H1 (cell line): Measurements from ENCODE around the gene PPP1R9A. TPM values are rescaled to one million over a fixed set of nuclear protein-coding genes. Genes with fewer than 3 reads are reported as not detected.

Experiments used
- BCL11A ChIP-seq, 2 experiments: IDR thresholded peaks; one replicate each; pipeline ENCODE4 v1.6.1; 2011; ENCODE audit warnings: low read depth in 2 of 2, low read length in 2 of 2, mild to moderate bottlenecking in 2 of 2
- CHD7 ChIP-seq: fragments of 300-600 bp; sonication (generic); IDR thresholded peaks from 2 replicates; pipeline ENCODE4 v1.7.1; 2012; ENCODE audit warnings: low read length, moderate library complexity, mild to moderate bottlenecking, inconsistent platforms; ENCODE audit not compliant: insufficient replicate concordance
- CREB1 ChIP-seq: IDR thresholded peaks from 2 replicates; pipeline ENCODE4 v1.6.1; 2012; ENCODE audit warnings: inconsistent platforms
- E2F6 ChIP-seq: IDR thresholded peaks from 2 replicates; pipeline ENCODE4 v1.6.1; 2012; ENCODE audit warnings: inconsistent platforms
- HDAC2 ChIP-seq, 2 experiments: fragments of 300-600 bp in 1 of 2; sonication (generic) in 1 of 2; IDR thresholded peaks; 2 replicates each; pipeline ENCODE4 v1.6.1; 2011 to 2012; ENCODE audit warnings: low read depth in 2 of 2, low read length in 2 of 2, mild to moderate bottlenecking in 2 of 2, moderate library complexity in 2 of 2, borderline replicate concordance in 1 of 2, inconsistent platforms in 1 of 2
- KDM5A ChIP-seq: fragments of 200-600 bp; IDR thresholded peaks from 2 replicates; pipeline ENCODE4 v1.7.1; 2012; ENCODE audit warnings: mild to moderate bottlenecking, low read length, inconsistent platforms, mixed read lengths
- POU5F1 ChIP-seq: IDR thresholded peaks from 2 replicates; pipeline ENCODE4 v1.6.1; 2011; ENCODE audit warnings: low read depth, mild to moderate bottlenecking, low read length, moderate library complexity
- RBBP5 ChIP-seq: IDR thresholded peaks from 2 replicates; pipeline ENCODE4 v1.7.1; 2012; ENCODE audit warnings: low read depth, mild to moderate bottlenecking, inconsistent platforms, low read length, moderate library complexity, borderline replicate concordance
- USF2 ChIP-seq: IDR thresholded peaks from 2 replicates; pipeline ENCODE4 v1.6.1; 2011; ENCODE audit warnings: low read length, improper control_type of control experiment
- polyA plus RNA-seq, 7 experiments: library from polyadenylated mRNA; depleted of rRNA in 3 of 7; stranded (reverse) in 5 of 7; unstranded in 2 of 7; fragments of >200 nt in 5 of 7; fragments of 200-250 nt in 2 of 7; gene quantifications; 1 replicate in 5 of 7; 2 replicates in 1 of 7; 4 replicates in 1 of 7; pipeline versions ENCODE4 v1.2.1 to v1.2.3, GENCODE V29; 2011 to 2013; ENCODE audit warnings: missing spikeins in 2 of 7, mixed read lengths in 2 of 7
- total RNA-seq: library from RNA; stranded (reverse); fragmentation: NEBNext Ultra II Directional; extraction: Animal tissue kit (Norgen Biotek cat#: 25700); gene quantifications from 2 replicates; pipeline ENCODE4 v1.2.1, GENCODE V29; 2021

PPP1R9A gene
- total and polyA plus RNA-seq, 2 of the 8 experiments (the other 6 are each of a cell fraction or from before 2014, with no cell fraction given): 3.0 to 20.3 TPM

- TF ChIP-seq CHD7 (no peak), KDM5A (no peak), BCL11A (IDR thresholded peaks at IDR 0.05; ENCODE audit: low read depth in 2 of 2, low read length in 2 of 2) (no peak), CREB1 (no peak), POU5F1 (no peak), USF2 (no peak), RBBP5 (no peak), HDAC2 (IDR thresholded peaks at IDR 0.05; ENCODE audit: borderline replicate concordance in 1 of 2, low read depth in 2 of 2, low read length in 2 of 2) (no peak), E2F6 (no peak)
Observed at GRCh38 chr7:95104739-95105138, 197.3 kb downstream of the PPP1R9A start (continued).
